Measurements from ENCODE around the gene SEMG2. TPM values are rescaled to one million over a fixed set of nuclear protein-coding genes. Genes with fewer than 3 reads are reported as not detected.

The SEMG2 gene
- total RNA-seq, 6 experiments from 2014 or later, result not detected

DNA sequence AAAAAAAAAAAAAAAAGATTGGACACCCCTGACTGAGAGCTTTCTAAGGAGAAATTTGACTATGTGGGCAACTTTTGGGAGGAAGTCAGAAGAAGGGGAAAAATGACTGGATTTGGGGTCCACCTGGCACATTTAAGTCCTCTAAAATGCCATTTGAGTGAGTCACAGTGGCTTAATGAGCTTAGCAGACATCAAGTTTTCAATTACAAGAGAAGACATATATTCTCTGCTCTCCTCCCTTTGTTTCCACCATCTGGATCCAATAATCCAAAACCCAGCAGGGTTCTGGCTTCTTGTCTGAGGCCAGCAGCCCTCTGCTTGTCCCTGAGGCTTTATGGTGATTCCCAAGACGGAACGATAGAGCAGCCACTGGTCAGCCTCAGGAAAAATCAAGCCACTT is 39.5 kb upstream of the SEMG2 start:
- DNase-seq, result no peak
- peaks cover 8% of the 10 kb centered on the region; the same call in 1 of the 2 replicates for H3K4me1 Mint-ChIP-seq (ENCODE audit: low read depth)
- no peaks in the 10 kb centered on the region for H3K9me3 Mint-ChIP-seq
- no peak overlapping the region for H3K4me3 Mint-ChIP-seq
- peaks cover 18% of the 10 kb centered on the region for H3K27me3 Mint-ChIP-seq (ENCODE audit: insufficient read depth)
- no peaks in the 10 kb centered on the region for H3K36me3 Mint-ChIP-seq (ENCODE audit: low read depth)
- TF ChIP-seq, protein P1, sequence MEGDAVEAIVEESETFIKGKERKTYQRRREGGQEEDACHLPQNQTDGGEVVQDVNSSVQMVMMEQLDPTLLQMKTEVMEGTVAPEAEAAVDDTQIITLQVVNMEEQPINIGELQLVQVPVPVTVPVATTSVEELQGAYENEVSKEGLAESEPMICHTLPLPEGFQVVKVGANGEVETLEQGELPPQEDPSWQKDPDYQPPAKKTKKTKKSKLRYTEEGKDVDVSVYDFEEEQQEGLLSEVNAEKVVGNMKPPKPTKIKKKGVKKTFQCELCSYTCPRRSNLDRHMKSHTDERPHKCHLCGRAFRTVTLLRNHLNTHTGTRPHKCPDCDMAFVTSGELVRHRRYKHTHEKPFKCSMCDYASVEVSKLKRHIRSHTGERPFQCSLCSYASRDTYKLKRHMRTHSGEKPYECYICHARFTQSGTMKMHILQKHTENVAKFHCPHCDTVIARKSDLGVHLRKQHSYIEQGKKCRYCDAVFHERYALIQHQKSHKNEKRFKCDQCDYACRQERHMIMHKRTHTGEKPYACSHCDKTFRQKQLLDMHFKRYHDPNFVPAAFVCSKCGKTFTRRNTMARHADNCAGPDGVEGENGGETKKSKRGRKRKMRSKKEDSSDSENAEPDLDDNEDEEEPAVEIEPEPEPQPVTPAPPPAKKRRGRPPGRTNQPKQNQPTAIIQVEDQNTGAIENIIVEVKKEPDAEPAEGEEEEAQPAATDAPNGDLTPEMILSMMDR (IDR thresholded peaks at IDR 0.05), result no peak
- no peak overlapping the region for H3K27ac Mint-ChIP-seq

- H3K27me3 Mint-ChIP-seq (ENCODE audit: insufficient read depth), result peaks cover 18% of the 10 kb centered on the region
- no peak for DNase-seq
Measured at GRCh38 chr20:45183084-45183483, 38.1 kb upstream of the SEMG2 start.

DNA sequence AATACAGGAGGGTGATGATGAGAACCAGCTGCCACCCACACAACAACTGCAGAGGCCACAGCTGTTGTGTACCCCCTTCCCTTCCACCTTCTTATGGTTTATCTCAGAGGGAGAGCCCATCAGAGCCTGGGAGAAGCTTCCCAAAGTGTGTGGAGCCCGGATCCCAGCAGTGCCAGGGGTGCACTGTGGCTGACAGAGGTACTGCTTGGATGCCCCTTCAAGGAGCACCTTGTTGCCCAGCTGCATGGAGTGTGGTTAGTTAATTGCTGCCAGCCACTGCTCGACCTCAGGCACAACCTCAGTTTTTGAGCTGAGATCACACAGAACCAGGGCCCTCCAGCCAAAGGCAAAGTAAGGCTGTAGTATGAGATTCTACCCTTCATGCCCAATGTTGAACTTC is 33.5 kb upstream of the SEMG2 start:
- H3K36me3 Mint-ChIP-seq (ENCODE audit: low read depth), result no peaks in the 10 kb centered on the region
- H3K9me3 Mint-ChIP-seq, result no peaks in the 10 kb centered on the region
- H3K4me3 Mint-ChIP-seq, result no peak overlapping the region
- no peak overlapping the region for H3K27ac Mint-ChIP-seq
- TF ChIP-seq, protein P1 (IDR thresholded peaks at IDR 0.05), result no peak
- no peaks in the 10 kb centered on the region for H3K4me1 Mint-ChIP-seq (ENCODE audit: low read depth)
- DNase-seq, result no peak
- H3K27me3 Mint-ChIP-seq (ENCODE audit: insufficient read depth), result peaks cover 5% of the 10 kb centered on the region

More at GRCh38 chr20:45183084-45183483, 38.1 kb upstream of the SEMG2 start:
- TF ChIP-seq, protein P1 (IDR thresholded peaks at IDR 0.05), result no peak
- Mint-ChIP-seq H3K4me3 (no peak overlapping the region), H3K4me1 (ENCODE audit: low read depth) (peaks cover 8% of the 10 kb centered on the region; the same call in 1 of the 2 replicates), H3K27ac (no peak overlapping the region), H3K9me3 (no peaks in the 10 kb centered on the region), H3K36me3 (ENCODE audit: low read depth) (no peaks in the 10 kb centered on the region)

DNA sequence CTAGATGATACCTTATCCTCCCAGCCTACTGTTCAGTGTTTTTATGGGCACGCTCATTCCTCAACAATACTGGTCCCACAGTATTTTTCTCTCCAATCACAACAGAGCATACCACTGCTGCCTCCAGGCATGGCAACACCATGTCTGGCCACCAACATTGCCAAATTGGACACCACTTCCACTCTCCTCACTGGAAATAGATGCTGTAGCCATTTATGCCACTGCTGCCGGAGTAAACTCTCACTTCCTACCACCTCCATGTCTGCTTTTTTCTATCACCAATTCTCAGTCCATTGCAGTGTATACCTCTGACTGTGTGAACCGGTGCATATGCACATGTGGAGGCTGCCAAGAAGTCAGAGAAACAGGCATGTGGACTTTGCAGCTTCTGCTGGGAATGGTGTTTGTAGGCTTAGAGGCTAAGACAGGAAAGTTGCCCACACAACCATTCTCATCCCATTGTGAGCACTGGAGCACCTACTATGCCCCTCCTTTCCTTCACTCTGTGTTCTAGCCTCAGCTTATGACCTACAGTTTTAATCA is 32.0 kb upstream of the SEMG2 start:
- H3K27me3 Mint-ChIP-seq (ENCODE audit: insufficient read depth), result peaks cover 6% of the 10 kb centered on the region
- no peaks in the 10 kb centered on the region for H3K36me3 Mint-ChIP-seq (ENCODE audit: low read depth)
- H3K4me3 Mint-ChIP-seq, result no peak overlapping the region
- no peak for DNase-seq
- no peaks in the 10 kb centered on the region for H3K4me1 Mint-ChIP-seq (ENCODE audit: low read depth)
- TF ChIP-seq, protein P1 (IDR thresholded peaks at IDR 0.05), result no peak
- H3K9me3 Mint-ChIP-seq, result no peaks in the 10 kb centered on the region
- H3K27ac Mint-ChIP-seq, result no peak overlapping the region

DNA sequence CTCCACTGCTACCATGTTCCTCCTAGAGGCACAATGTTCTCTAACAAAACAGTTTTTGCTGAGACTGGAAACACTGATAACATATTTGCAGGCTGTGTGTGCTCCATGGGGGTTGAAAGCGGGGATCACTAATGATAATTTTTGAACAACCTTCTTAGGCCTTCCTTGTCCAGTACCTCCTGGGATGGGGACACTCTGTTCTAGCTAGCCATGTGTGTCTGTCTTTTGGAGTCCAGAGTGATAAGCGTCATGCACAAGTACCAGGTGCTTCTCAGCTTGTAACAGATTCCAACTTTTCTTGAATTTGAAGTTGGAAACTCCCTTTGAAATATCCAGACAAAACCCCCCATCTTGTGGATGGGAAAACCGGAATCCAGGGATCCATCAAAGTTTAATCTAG is 31.3 kb upstream of the SEMG2 start:
- Mint-ChIP-seq H3K9me3 (no peaks in the 10 kb centered on the region), H3K27ac (no peak overlapping the region), H3K27me3 (ENCODE audit: insufficient read depth) (peaks cover 6% of the 10 kb centered on the region), H3K4me3 (no peak overlapping the region), H3K36me3 (ENCODE audit: low read depth) (no peaks in the 10 kb centered on the region), H3K4me1 (ENCODE audit: low read depth) (no peaks in the 10 kb centered on the region)
- DNase-seq, result no peak
- TF ChIP-seq, protein P1 (IDR thresholded peaks at IDR 0.05), result no peak
